GM19468 (cell line): ENCODE data around the gene BCAM.
"Not testable (repeated sequence)": the region's sequence is repeated elsewhere in the genome, so short reads cannot be mapped to it uniquely, and the experiment has no call there.

Experiments
- ATAC-seq: cut with Tn5 transposase; IDR thresholded peaks from one replicate; pipeline ENCODE4 v1.9.1; 2021; ENCODE audit warnings: mild to moderate bottlenecking, moderate library complexity, moderate number of reproducible peaks; ENCODE audit not compliant: unreplicated experiment; ENCODE audit errors: extremely low read depth

Gene BCAM

DNA sequence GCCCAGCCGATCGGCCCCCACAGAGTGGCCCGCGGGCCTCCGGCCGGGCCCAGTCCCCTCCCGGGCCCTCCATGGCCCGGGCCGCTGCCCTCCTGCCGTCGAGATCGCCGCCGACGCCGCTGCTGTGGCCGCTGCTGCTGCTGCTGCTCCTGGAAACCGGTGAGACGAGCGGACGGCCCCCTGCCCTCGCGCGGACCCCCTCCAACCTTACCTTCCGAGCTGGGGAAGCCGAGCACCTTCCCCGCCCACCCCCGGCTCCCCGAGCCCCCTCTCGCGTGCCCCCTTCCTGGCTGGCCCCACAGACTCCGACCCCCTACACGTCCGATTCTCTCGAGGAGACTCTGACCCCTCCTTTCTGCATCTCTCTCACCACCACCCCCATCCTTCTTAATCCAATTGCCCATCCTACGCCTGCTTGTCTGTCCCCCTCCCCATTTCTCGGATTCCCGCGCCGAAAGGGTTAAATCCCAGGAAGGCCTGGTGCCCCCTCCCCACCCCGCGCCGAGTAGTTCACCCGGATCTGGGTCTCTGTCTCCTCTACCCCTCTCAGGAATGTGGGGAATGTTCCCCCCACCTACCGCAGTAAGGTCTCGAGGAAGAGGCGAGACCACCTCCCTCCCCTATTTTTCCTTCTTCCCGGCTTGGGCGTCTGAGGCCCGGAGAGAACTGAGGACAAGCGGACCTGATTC is 37.7 kb downstream of the BCAM start:
- ATAC-seq: no peak

DNA sequence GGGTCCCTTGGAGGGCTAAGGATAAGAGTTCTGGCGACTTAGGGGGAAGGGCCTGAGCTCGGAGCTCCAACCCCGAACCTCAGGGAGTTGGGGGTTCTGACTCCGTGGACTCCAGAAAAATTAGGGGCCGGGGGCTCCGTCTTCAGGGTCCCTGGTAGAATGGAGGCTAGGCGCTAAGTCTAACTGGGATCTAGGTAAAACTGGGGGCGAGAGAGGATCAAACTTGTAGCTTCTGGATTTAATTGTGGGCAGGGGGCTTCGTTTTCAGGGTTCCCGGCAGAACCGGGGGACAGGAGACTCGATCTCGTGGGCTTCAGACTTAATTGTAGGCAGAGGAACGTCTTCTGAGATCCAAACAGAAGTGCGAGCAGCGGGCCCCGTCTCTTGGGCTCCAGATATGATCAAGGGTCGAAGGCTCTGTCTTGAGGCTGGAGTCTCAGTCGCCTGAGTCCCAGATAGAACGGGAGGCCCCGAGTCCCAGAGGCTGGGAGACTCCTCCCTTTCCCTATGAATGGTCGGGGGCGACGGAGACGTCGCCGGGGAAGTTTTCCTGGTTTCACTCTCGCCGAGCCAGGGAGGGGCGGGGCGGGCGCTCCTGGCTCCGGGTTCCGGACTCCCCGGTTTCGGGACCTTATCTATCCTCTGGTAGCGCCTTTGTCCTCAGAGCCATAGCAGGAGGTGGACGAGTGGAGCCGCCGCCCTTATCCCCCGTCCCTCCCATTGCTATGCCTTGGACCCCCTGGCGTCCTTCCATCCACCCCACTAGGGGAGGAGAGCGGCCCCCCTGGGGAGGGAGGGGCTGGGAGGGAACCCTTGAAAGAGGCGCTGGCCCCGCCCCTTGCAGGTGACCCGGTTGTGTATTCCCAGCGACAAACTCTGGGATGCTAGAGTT is 38.5 kb downstream of the BCAM start:
- ATAC-seq: no peak

DNA sequence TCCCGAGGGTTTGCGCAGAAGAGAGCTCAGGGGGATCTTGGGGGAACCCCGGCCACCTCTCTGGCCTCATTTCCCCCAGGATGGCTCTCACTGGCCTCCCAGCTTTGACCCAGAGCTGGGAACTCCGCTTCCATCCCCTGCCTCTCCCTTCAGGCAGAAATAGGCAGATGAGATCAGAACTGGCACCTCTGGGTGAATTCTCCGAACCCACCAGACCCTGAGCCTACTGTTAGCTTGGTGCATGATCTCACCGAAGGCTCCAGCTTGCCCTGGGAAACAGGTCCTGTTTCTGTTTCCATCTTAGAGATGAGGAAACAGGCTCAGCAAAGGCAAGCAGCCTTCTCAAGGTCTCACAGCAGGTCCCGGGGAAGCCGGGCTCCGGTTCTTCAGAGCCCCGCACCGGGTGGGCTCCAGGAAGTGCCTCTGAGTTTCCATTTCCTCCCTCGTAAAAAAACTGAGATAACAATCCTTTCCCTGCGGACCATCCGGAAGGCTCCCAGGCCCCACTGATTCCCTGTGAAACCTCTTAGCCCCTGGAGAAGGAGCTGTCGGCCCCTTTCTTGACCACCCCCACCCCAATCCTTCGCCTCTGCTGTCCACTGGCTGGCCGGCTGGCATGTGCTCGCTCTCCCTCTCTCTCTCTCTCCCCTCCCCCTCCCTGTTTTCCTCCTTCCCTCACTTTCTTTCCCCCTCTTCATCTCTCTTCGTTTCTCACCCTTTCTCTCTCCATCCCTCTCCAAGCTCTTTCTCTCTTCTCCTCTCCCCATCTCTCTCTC is 39.3 kb downstream of the BCAM start:
- ATAC-seq: no peak

DNA sequence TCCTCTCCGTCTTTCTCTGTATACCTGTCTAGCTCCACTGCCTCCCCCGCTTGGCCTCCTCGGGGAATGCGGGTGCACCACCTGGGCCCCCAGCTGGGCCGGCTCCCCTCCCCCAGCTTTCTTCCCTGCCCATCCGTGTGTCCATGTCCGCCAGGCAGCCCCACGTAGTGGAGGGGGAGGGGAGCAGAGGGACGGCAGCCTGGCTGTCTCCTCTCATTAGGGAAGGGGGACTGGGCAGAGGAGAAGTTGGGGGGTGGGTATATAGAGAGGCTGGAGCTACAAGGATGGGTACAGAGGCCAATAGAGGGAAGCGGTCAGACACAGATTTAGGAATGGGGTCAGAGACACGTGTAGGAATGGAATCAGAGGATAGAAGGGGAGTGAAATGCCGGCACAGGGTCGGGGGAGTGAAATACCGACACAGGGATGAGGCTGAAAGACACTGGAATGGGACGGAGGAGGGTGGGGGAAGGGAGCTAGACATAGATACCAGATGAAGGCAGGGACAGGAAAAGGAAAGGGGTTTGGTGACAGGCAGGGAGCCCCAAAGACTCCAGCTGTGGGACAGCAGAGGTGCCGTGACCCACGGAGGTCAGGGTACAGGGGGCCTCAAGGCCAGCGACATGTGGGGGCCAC is 40.0 kb downstream of the BCAM start:
- no peak for ATAC-seq

DNA sequence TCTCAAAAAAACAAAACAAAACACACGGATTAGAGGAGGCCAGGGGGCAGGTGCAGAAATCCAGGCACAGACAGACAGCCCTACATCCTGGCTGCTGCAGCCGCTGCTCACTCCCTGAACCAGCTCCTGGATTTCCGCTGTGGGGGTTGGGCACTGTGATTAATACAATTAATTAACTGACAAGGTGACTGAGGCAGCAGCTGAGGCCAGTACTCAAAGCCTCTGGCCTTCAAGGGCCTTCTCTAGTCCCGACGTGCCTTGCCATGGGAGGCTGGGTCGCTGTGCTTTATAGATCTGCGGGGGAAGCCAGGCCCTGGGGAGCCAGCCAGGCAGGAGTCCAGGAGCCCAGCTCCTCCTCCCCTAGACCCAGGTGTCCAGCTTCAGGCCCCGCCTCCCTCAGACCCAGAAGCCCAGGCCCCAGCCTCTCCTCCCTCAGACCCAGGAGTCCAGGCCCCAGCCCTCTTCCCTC is 41.8 kb downstream of the BCAM start:
- no peak for ATAC-seq

DNA sequence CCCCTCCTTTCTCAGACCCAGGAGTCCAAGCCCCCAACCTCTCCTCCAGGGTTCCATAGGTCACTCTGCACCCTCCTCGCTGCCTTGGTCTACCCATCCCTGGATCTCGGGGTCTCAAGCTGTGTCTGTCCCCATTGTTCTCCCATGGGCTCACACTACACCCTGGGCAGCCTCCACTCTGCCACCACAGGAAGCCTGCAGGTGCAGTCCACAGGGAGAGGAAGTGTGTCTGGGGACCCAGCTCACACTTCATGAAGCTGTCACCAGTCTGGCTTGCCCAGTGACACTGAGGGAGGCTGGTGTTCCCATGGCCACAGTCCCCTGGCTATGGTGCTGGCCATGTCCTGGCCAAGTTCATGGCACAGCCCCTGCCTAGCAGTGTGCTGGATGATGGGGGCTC is 42.5 kb downstream of the BCAM start:
- no peak for ATAC-seq

DNA sequence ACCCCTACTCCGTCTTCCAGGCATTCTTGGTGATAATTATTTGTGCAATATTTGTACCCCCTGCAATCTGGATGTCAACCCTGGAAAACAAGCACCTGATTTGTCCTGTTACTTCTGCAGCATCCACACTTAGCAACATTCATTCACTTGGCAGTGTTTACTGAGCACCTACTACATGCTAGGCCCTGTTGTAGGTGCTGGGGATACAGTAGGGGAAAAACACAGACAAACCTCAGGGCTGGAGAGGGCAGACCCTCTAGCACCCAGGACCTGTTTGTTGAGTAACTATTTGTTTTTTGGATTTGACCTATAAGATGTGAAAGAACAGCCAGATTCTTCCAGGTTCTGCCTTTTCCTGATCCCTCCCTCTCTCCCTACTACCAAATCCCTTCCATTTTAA is 46.7 kb downstream of the BCAM start:
- ATAC-seq: no peak

DNA sequence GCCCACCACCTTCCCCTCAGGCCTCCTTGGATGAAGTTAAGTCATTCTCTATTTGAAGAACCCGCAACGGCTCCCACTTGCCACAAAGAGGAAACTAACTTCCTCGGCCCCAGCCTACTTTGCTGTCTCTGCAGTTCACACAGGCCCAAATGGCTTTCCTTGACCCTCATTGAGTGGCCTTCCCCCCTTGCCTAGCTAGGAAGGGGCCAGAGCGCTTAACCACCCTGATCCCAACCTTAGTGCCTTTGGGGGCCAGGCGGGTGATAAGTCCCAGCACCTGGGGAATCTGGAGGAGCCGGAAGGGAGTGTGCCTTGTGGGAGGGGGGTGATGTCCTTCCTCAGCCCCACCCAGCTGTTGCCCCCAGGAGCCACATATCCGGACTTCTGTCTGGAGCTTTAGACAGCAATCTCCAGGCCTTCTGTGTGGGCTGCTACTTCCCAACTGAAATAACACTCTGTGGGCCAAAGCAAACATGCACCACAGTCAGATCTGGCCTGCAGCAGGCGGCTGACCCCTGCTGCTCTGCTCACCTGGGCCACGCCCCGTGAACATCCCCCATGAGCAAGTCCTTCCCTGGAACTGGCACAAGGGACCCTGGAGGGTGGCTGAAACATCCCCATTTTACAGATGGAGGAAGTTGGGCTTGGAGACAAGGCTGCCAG is 47.6 kb downstream of the BCAM start:
- no peak for ATAC-seq

DNA sequence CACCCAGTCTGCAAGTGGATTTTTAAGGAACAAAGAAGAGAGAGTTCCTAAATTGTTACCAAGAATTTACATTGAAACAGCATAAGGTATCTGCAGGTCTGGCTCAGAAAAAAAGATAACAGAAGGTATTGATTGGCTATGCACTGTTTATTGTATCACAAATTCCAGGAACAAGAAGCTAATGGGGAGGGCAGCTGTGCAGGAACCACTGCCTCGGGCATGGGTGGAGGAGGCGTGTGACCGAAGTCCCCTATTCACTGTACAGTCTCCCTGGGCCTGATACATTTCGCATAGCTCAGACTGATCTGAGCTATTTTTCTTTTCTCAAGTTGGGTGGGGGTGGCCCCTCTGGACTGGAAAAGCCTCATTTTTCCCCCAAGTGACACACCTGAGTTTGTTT is 48.9 kb downstream of the BCAM start:
- ATAC-seq: no peak

DNA sequence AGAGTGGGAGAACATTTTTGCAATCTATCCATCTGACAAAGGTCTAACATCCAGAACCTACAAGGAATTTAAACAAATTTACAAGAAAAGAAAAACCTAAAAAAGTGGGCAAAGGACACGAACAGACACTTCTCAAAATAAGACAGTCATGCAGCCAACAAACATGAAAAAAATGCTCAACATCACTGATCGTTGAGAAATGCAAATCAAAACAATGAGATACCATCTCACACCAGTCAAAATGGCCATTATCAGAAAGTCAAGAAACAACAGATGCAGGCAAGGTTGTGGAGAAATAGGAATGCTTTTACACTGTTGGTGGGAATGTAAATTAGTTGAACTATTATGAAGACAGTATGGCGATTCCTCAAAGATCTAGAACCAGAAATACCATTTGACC is 52.7 kb downstream of the BCAM start:
- not testable (repeated sequence) for ATAC-seq

DNA sequence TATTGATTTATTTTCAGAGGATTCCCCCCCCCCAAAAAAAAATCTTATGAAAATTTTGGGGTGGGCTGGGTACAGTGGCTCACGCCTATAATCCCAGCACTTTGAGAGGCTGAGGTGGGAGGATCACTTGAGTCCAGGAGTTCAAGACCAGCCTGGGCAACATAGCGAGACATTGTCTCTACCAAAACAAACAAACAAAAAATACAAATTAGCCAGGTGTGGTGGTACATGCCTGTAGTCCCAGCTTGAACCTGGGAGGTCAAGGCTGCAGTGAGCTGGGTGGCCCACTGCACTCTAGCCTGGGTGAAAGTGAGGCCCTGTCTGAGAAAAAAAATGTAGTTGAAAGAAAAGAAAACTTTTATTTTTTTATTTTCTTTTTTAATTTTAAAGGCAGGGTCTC is 55.1 kb downstream of the BCAM start:
- ATAC-seq: no peak

DNA sequence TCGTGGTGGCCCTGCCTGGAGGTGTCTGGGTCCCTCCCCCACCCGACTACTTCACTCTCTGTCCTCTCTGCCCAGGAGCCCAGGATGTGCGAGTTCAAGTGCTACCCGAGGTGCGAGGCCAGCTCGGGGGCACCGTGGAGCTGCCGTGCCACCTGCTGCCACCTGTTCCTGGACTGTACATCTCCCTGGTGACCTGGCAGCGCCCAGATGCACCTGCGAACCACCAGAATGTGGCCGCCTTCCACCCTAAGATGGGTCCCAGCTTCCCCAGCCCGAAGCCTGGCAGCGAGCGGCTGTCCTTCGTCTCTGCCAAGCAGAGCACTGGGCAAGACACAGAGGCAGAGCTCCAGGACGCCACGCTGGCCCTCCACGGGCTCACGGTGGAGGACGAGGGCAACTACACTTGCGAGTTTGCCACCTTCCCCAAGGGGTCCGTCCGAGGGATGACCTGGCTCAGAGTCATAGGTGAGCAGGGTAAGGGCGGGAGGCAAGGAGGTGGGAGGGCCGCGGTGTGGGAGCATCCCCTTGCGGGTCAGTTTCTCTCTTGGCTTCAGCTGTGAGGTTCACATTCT is 56.4 kb downstream of the BCAM start:
- no peak for ATAC-seq

DNA sequence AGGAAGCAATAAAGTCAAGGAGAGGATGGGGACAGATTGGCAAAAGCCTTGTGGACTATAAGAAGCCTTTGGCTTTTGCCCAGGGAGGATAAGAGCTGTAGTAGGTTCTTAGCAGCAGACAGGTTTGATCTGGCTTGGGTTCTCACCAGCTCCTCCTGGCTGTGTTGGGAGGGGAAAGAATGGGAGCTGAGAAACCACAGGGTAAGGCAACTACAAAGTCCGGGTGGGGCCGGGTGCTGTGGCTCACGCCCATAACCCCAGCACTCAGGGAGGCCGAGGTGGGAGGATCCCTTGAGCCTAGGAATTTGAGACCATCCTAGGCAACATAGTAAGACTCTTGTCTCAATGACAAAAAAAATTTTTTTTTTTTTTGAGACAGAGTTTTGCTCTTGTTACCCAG is 57.8 kb downstream of the BCAM start:
- ATAC-seq: no peak

DNA sequence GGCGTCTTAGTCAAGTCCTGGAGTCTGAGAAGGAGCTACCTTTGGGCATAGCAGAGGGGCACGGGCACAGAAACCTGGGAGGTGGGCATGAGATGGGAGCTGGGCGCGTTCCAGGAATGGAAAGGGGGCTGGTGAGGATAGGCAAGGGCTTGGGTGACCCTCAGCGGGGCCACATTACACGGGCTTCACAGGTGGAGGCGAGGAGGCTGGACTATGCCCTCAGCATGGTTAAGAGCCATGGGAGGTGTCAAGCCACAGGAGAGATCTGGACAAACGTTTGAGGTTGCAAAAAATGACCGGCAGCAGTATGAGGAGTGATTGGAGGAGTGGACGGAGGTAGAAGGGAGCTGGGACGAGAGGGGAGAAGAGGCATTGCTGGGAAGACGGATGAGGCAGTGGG is 58.7 kb downstream of the BCAM start:
- no peak for ATAC-seq

DNA sequence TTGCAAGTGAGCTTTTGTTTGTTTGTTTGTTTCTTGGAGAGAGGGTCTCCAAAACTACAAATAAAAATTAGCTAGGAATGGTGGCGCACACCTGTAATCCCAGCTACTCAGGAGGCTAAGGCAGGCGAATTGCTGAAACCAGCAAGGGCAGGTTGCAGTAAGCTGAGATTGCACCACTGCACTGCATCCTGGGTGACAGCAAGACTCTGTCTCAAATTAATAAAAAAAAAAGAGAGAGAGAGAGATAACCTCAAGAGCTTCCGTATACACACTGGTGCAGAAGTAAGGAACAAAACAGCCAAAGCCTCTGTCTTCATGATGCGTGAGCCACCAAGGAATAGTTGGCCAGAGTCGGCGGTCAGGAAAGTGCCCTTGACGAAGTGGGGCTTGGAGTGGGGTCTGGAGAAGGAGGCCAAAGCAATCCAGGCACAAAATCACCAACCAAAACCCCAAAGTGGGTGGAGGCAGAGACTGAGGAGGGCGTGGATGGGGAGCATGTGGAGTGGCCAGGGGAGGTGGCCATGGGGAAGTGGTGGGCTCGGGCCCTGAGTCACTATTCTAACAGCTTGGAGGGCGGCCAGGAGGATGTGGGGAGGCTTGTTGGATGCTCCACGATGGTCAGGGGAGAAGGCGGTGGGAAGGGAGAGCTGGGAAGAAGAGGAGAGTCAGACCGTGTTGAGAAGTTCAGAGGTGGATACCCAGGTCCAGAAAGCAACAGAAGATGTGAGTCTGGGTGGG is 61.0 kb downstream of the BCAM start:
- no peak for ATAC-seq
